Liver (tissue), 3 donors: ENCODE measurements around the gene CEP68.

Experiments used
- EGR1 ChIP-seq, 2 donors: IDR thresholded peaks; 2 replicates each; pipeline ENCODE4 v1.6.1; 2016 to 2018; ENCODE audit warnings: antibody characterized with exemption in 2 of 2, low read depth in 2 of 2
- RXRA ChIP-seq, 2 donors: IDR thresholded peaks; 2 replicates each; pipeline ENCODE4 v1.6.1; 2017 to 2018; ENCODE audit warnings: antibody characterized with exemption in 2 of 2, mild to moderate bottlenecking in 1 of 2
- TAF1 ChIP-seq: conservative IDR thresholded peaks from 2 replicates; pipeline ENCODE4 v1.6.1; 2016; ENCODE audit warnings: antibody characterized with exemption, mild to moderate bottlenecking
- TF ChIP-seq, protein P1 (sequence below): IDR thresholded peaks from 2 replicates; pipeline ENCODE4 v1.6.1; 2016; ENCODE audit warnings: antibody characterized with exemption, mild to moderate bottlenecking
- TF ChIP-seq, protein P2 (sequence below): fragments of 150-350 bp; IDR thresholded peaks from 2 replicates; pipeline ENCODE4 v1.5.1; 2017; ENCODE audit warnings: improper control_type of control experiment, low read depth, low read length; ENCODE audit not compliant: missing input control
- donor health status: healthy.
- donor health status: healthy.

- TF ChIP-seq, protein P1, sequence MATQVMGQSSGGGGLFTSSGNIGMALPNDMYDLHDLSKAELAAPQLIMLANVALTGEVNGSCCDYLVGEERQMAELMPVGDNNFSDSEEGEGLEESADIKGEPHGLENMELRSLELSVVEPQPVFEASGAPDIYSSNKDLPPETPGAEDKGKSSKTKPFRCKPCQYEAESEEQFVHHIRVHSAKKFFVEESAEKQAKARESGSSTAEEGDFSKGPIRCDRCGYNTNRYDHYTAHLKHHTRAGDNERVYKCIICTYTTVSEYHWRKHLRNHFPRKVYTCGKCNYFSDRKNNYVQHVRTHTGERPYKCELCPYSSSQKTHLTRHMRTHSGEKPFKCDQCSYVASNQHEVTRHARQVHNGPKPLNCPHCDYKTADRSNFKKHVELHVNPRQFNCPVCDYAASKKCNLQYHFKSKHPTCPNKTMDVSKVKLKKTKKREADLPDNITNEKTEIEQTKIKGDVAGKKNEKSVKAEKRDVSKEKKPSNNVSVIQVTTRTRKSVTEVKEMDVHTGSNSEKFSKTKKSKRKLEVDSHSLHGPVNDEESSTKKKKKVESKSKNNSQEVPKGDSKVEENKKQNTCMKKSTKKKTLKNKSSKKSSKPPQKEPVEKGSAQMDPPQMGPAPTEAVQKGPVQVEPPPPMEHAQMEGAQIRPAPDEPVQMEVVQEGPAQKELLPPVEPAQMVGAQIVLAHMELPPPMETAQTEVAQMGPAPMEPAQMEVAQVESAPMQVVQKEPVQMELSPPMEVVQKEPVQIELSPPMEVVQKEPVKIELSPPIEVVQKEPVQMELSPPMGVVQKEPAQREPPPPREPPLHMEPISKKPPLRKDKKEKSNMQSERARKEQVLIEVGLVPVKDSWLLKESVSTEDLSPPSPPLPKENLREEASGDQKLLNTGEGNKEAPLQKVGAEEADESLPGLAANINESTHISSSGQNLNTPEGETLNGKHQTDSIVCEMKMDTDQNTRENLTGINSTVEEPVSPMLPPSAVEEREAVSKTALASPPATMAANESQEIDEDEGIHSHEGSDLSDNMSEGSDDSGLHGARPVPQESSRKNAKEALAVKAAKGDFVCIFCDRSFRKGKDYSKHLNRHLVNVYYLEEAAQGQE, result no peak
- TF ChIP-seq EGR1 (IDR thresholded peaks at IDR 0.05; ENCODE audit: low read depth in 2 of 2), result no peak
- TF ChIP-seq, protein P2, sequence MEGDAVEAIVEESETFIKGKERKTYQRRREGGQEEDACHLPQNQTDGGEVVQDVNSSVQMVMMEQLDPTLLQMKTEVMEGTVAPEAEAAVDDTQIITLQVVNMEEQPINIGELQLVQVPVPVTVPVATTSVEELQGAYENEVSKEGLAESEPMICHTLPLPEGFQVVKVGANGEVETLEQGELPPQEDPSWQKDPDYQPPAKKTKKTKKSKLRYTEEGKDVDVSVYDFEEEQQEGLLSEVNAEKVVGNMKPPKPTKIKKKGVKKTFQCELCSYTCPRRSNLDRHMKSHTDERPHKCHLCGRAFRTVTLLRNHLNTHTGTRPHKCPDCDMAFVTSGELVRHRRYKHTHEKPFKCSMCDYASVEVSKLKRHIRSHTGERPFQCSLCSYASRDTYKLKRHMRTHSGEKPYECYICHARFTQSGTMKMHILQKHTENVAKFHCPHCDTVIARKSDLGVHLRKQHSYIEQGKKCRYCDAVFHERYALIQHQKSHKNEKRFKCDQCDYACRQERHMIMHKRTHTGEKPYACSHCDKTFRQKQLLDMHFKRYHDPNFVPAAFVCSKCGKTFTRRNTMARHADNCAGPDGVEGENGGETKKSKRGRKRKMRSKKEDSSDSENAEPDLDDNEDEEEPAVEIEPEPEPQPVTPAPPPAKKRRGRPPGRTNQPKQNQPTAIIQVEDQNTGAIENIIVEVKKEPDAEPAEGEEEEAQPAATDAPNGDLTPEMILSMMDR, result no peak
- TF ChIP-seq TAF1, result no peak
- TF ChIP-seq RXRA (IDR thresholded peaks at IDR 0.05), result no peak
Measured at GRCh38 chr2:65023742-65024141, 32.5 kb upstream of the CEP68 start.
